H9 (cell line): ENCODE data around the gene CD53. TPM values are rescaled to one million over a fixed set of nuclear protein-coding genes. Genes with fewer than 3 reads are reported as not detected.
"Not testable (repeated sequence)": the region's sequence is repeated elsewhere in the genome, so short reads cannot be mapped to it uniquely, and the experiment has no call there.

ENCODE experiments used
- DNase-seq: peaks from one replicate; pipeline ENCODE4 v3.0.0-alpha.2; 2017
- H2AFZ ChIP-seq: one replicate; pipeline ENCODE4 v1.6.1; 2013; ENCODE audit warnings: mild to moderate bottlenecking, low read length, control low read depth, moderate library complexity
- H2AK5ac ChIP-seq: 2 replicates; pipeline ENCODE4 v1.6.1; 2013; ENCODE audit warnings: low read length, control low read depth, mixed read lengths; ENCODE audit not compliant: insufficient read length
- H2BK120ac ChIP-seq: one replicate; pipeline ENCODE4 v1.6.1; 2013; ENCODE audit warnings: low read depth, mild to moderate bottlenecking, low read length, control low read depth, inconsistent platforms; ENCODE audit not compliant: poor library complexity, severe bottlenecking
- H2BK12ac ChIP-seq: 2 replicates; pipeline ENCODE4 v1.6.1; 2013; ENCODE audit warnings: low read length, control low read depth, mixed read lengths, low read depth; ENCODE audit not compliant: insufficient read length
- H2BK15ac ChIP-seq: 2 replicates; pipeline ENCODE4 v1.6.1; 2013; ENCODE audit warnings: low read depth, low read length, control low read depth
- H2BK20ac ChIP-seq: one replicate; pipeline ENCODE4 v1.6.1; 2013; ENCODE audit warnings: low read depth, mild to moderate bottlenecking, low read length, control low read depth, inconsistent platforms; ENCODE audit not compliant: poor library complexity, severe bottlenecking
- H2BK5ac ChIP-seq: 2 replicates; pipeline ENCODE4 v1.6.1; 2013; ENCODE audit warnings: low read length, control low read depth, mixed read lengths; ENCODE audit not compliant: insufficient read length
- H3K14ac ChIP-seq: 2 replicates; pipeline ENCODE4 v1.6.1; 2013; ENCODE audit warnings: low read length, control low read depth; ENCODE audit not compliant: insufficient read depth
- H3K18ac ChIP-seq: 2 replicates; pipeline ENCODE4 v1.6.1; 2013; ENCODE audit warnings: low read depth, mild to moderate bottlenecking, mixed read lengths, low read length, control low read depth; ENCODE audit not compliant: insufficient read length
- H3K23ac ChIP-seq: 2 replicates; pipeline ENCODE4 v1.6.1; 2013; ENCODE audit warnings: low read length, control low read depth, mixed read lengths, low read depth; ENCODE audit not compliant: insufficient read length
- H3K23me2 ChIP-seq: 2 replicates; pipeline ENCODE4 v1.6.1; 2013; ENCODE audit warnings: low read depth, mild to moderate bottlenecking, mixed read lengths, low read length, control low read depth; ENCODE audit not compliant: insufficient read length, poor library complexity, severe bottlenecking
- H3K27ac ChIP-seq: 2 replicates; pipeline ENCODE4 v1.5.1; 2013; ENCODE audit warnings: low read length, control low read depth, mixed read lengths, low read depth; ENCODE audit not compliant: insufficient read length
- H3K27me3 ChIP-seq: 2 replicates; pipeline ENCODE4 v1.6.1; 2013; ENCODE audit warnings: low read length, control low read depth, inconsistent platforms; ENCODE audit not compliant: insufficient read depth
- H3K4ac ChIP-seq: 2 replicates; pipeline ENCODE4 v1.6.1; 2013; ENCODE audit warnings: low read depth, mild to moderate bottlenecking, control low read depth, inconsistent platforms, low read length, moderate library complexity
- H3K4me1 ChIP-seq: 2 replicates; pipeline ENCODE4 v1.6.1; 2013; ENCODE audit warnings: low read length, control low read depth, inconsistent platforms; ENCODE audit not compliant: insufficient read depth
- H3K4me2 ChIP-seq: 2 replicates; pipeline ENCODE4 v1.6.1; 2013; ENCODE audit warnings: low read length, control low read depth, mixed read lengths; ENCODE audit not compliant: insufficient read length, insufficient read depth
- H3K56ac ChIP-seq: 2 replicates; pipeline ENCODE4 v1.6.1; 2013; ENCODE audit warnings: low read depth, mild to moderate bottlenecking, mixed read lengths, low read length, control low read depth; ENCODE audit not compliant: insufficient read length
- H3K79me1 ChIP-seq: 2 replicates; pipeline ENCODE4 v1.6.1; 2013; ENCODE audit warnings: low read depth, mild to moderate bottlenecking, moderate library complexity, low read length, control low read depth, inconsistent platforms; ENCODE audit not compliant: insufficient read depth, poor library complexity, severe bottlenecking
- H3K79me2 ChIP-seq: 2 replicates; pipeline ENCODE4 v1.6.1; 2013; ENCODE audit warnings: low read length, control low read depth, inconsistent platforms; ENCODE audit not compliant: insufficient read depth
- H3K9ac ChIP-seq: 2 replicates; pipeline ENCODE4 v1.6.1; 2013; ENCODE audit warnings: low read length, control low read depth, mixed read lengths; ENCODE audit not compliant: insufficient read length; ENCODE audit errors: extremely low read depth
- H3K9me3 ChIP-seq: one replicate; pipeline ENCODE4 v1.6.1; 2013; ENCODE audit warnings: low read depth, low read length, inconsistent platforms; ENCODE audit not compliant: control insufficient read depth
- H3T11ph ChIP-seq: one replicate; pipeline ENCODE4 v1.6.1; 2013; ENCODE audit warnings: mild to moderate bottlenecking, low read length, control low read depth, inconsistent platforms
- H4K20me1 ChIP-seq: one replicate; pipeline ENCODE4 v1.6.1; 2013; ENCODE audit not compliant: control insufficient read depth, insufficient read length, insufficient read depth
- H4K5ac ChIP-seq: 2 replicates; pipeline ENCODE4 v1.6.1; 2013; ENCODE audit warnings: low read depth, mild to moderate bottlenecking, mixed read lengths, low read length, control low read depth; ENCODE audit not compliant: insufficient read length
- H4K8ac ChIP-seq: replicated peaks from 2 replicates; pipeline ENCODE4 v1.6.1; 2013; ENCODE audit warnings: low read length, control low read depth, mixed read lengths, low read depth; ENCODE audit not compliant: insufficient read length
- H4K91ac ChIP-seq: 2 replicates; pipeline ENCODE4 v1.6.1; 2013; ENCODE audit warnings: low read depth, mild to moderate bottlenecking, moderate library complexity, mixed read lengths, low read length, control low read depth; ENCODE audit not compliant: insufficient read length
- H3K27ac Mint-ChIP-seq, 3 experiments: 2 replicates in 2 of 3; 3 replicates in 1 of 3; pipeline ENCODE4 v1.8.0; 2020 to 2021; ENCODE audit warnings: mixed read lengths in 3 of 3, mild to moderate bottlenecking in 1 of 3, moderate library complexity in 1 of 3
- H3K27me3 Mint-ChIP-seq: 2 replicates; pipeline ENCODE4 v1.8.0; 2021; ENCODE audit warnings: low read depth, mild to moderate bottlenecking, moderate library complexity, mixed read lengths
- H3K36me3 Mint-ChIP-seq, 3 experiments: 2 replicates in 2 of 3; 3 replicates in 1 of 3; pipeline ENCODE4 v1.8.0; 2020 to 2021; ENCODE audit warnings: low read depth in 3 of 3, mixed read lengths in 3 of 3; ENCODE audit not compliant: insufficient read depth in 1 of 3
- H3K4me1 Mint-ChIP-seq, 2 experiments: 2 replicates each; pipeline ENCODE4 v1.8.0; 2020; ENCODE audit warnings: mixed read lengths in 2 of 2
- H3K4me3 Mint-ChIP-seq, 2 experiments: 2 replicates in 1 of 2; 3 replicates in 1 of 2; pipeline ENCODE4 v1.8.0; 2020 to 2021; ENCODE audit warnings: mild to moderate bottlenecking in 2 of 2, mixed read lengths in 2 of 2, moderate library complexity in 1 of 2
- H3K9me3 Mint-ChIP-seq, 2 experiments: 2 replicates in 1 of 2; 3 replicates in 1 of 2; pipeline ENCODE4 v1.8.0; 2020; ENCODE audit warnings: mild to moderate bottlenecking in 2 of 2, mixed read lengths in 2 of 2, moderate library complexity in 1 of 2
- CTCF ChIP-seq: fragments of 200-600 bp; sonication (generic); conservative IDR thresholded peaks from 3 replicates; pipeline ENCODE4 v1.8.0; 2021; ENCODE audit warnings: antibody characterized with exemption, mild to moderate bottlenecking
- WGBS: extraction: QIAGEN DNeasy Blood & Tissue Kit; methylation state at CpG from one replicate; pipeline ENCODE4 v1.1.7; 2013; ENCODE audit warnings: missing lambda C conversion rate, low lambda C conversion rate, mixed read lengths; ENCODE audit not compliant: insufficient read length; ENCODE audit errors: extremely low coverage; 5-methylcytosine and 5-hydroxymethylcytosine counted together
- total RNA-seq: library from RNA; stranded (reverse); gene quantifications from 2 replicates; pipeline ENCODE4 v1.2.1, GENCODE V29; 2021

CD53 gene
- total RNA-seq, 1 experiment from 2014 or later: 0.15 TPM

- Histone ChIP-seq H2BK120ac (no peak overlapping the region), H3K27me3 (no peaks in the 10 kb centered on the region), H3K79me1 (no peaks in the 10 kb centered on the region), H3K4me1 (no peaks in the 10 kb centered on the region), H3K79me2 (no peaks in the 10 kb centered on the region), H3K23me2 (no peaks in the 10 kb centered on the region), H3K27ac (no peak overlapping the region), H4K8ac (no peak overlapping the region), H4K5ac (no peak overlapping the region), H3T11ph (no peak overlapping the region), H2AK5ac (no peak overlapping the region), H2BK20ac (no peak overlapping the region), H3K4ac (no peak overlapping the region), H4K91ac (no peak overlapping the region), H2BK15ac (no peak overlapping the region), H3K9ac (no peak overlapping the region), H2AFZ (no peak overlapping the region), H2BK5ac (no peak overlapping the region), H2BK12ac (no peak overlapping the region), H3K18ac (no peak overlapping the region), H3K9me3 (no peaks in the 10 kb centered on the region), H4K20me1 (no peaks in the 10 kb centered on the region), H3K4me2 (no peak overlapping the region), H3K14ac (no peak overlapping the region), H3K56ac (no peak overlapping the region), H3K23ac (no peak overlapping the region)
- no peak for DNase-seq
- H3K36me3 Mint-ChIP-seq: peaks cover 2 to 3% (median 3%) of the 10 kb centered on the region in 3 experiments; a peak in 3 of 7 replicates
- H3K4me1 Mint-ChIP-seq: peaks cover 2 to 7% of the 10 kb centered on the region in 2 experiments; a peak in 1 of 4 replicates
- no peak for TF ChIP-seq CTCF
- H3K4me3 Mint-ChIP-seq: no peak overlapping the region
- no peak overlapping the region for H3K27ac Mint-ChIP-seq
- H3K9me3 Mint-ChIP-seq: peaks cover 31 to 53% of the 10 kb centered on the region in 2 experiments
- H3K27me3 Mint-ChIP-seq: peaks cover 3% of the 10 kb centered on the region
- WGBS: no CpG with 5 or more reads among the region's 2 CpGs
Observed at GRCh38 chr1:110928904-110929303, 56.0 kb downstream of the CD53 start.

GRCh38 chr1:110931097-110931496, 58.1 kb downstream of the CD53 start:
- H4K91ac ChIP-seq, H3K4me3 Mint-ChIP-seq, H2BK20ac ChIP-seq, H3K4ac ChIP-seq, DNase-seq, H3K56ac ChIP-seq, H3K79me1 ChIP-seq, H3K79me2 ChIP-seq, H2AFZ ChIP-seq, H3K9me3 ChIP-seq, H3K23me2 ChIP-seq, H4K5ac ChIP-seq, H2BK12ac ChIP-seq, H2BK15ac ChIP-seq, H3K4me1 Mint-ChIP-seq, H3K27ac Mint-ChIP-seq, H3K36me3 Mint-ChIP-seq, H3K18ac ChIP-seq, H2BK120ac ChIP-seq, H3K4me2 ChIP-seq, H3K27me3 Mint-ChIP-seq, H2BK5ac ChIP-seq, H3T11ph ChIP-seq, H3K14ac ChIP-seq, H3K23ac ChIP-seq, H4K20me1 ChIP-seq, H4K8ac ChIP-seq, H3K27ac ChIP-seq, H3K27me3 ChIP-seq, H2AK5ac ChIP-seq, H3K9ac ChIP-seq, H3K4me1 ChIP-seq: not testable (repeated sequence)
- no CpG with 5 or more reads among the region's 3 CpGs for WGBS
- peaks cover 33 to 51% of the 10 kb centered on the region in 2 experiments for H3K9me3 Mint-ChIP-seq
